Stimulated activated naive CD4-positive, alpha-beta T cell (primary cell): Measurements from ENCODE around the gene TBP.
"Not testable (repeated sequence)": the region's sequence is repeated elsewhere in the genome, so short reads cannot be mapped to it uniquely, and the experiment has no call there.

Experiments used
- DNase-seq, 6 experiments: peaks; one replicate each; lab custom pipeline; 2025; lab: John Stamatoyannopoulos, UW

TBP gene

DNA sequence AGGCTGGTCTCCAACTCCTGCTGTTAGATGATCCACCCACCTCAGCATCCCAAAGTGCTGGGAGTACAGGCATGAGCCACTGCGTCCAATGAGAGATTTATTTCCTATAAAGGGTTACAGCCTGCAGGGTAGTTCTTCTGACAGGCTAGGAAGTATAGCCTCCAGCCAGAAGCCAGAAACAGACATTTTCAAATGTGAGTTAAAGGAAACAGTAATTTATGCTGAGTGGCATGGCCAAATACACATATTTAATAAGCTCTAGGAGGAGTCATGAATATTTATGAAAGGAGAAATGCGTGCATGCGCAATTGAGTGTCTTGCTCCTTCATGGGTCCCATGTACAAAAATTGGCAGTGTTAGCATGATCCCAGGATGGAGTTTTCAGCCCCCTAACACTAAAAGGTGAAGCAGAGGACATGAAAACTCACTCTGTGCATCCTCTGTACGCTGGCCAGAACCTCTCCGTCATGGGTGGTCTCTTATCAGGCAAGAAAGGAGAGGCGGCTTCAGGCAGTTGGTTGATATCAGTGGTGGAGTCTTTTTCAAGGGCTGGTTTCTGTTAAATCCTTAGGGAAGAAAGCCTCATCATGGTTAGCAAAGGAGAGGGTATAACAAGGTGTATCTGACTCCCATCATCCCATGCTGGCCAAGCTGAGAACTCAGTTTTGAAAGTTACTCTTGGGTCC lies 51.5 kb downstream of the TBP start:
- DNase-seq: no peak

GRCh38 chr6:170609225-170609624 lies 55.1 kb downstream of the TBP start:
- not testable (repeated sequence) for DNase-seq

- not testable (repeated sequence) for DNase-seq
These were observed 58.2 kb downstream of the TBP start for GRCh38 chr6:170612256-170612804.

- not testable (repeated sequence) for DNase-seq
These were observed 61.9 kb downstream of the TBP start for GRCh38 chr6:170616020-170616554.
